Memory B cell (primary cell): ENCODE data around the gene SLC37A1.

ENCODE experiments used
- ATAC-seq: fragments of 150-1000 bp; cut with Tn5 transposase; 2 replicates; pipeline ENCODE4 v1.10.0; 2021; ENCODE audit warnings: low read depth, mild to moderate bottlenecking, moderate library complexity
- DNase-seq, 2 donors: peaks; one replicate each; pipeline ENCODE4 v3.0.0; 2022; ENCODE audit warnings: low spot score in 2 of 2
- H3K27ac Mint-ChIP-seq: one replicate; pipeline ENCODE4 v1.8.0; 2022; ENCODE audit warnings: mild to moderate bottlenecking, moderate library complexity, mixed read lengths
- H3K27me3 Mint-ChIP-seq: one replicate; pipeline ENCODE4 v1.8.0; 2022; ENCODE audit warnings: mixed read lengths
- H3K36me3 Mint-ChIP-seq: one replicate; pipeline ENCODE4 v1.8.0; 2022; ENCODE audit warnings: mild to moderate bottlenecking, mixed read lengths
- H3K4me1 Mint-ChIP-seq: one replicate; pipeline ENCODE4 v1.8.0; 2022; ENCODE audit warnings: mixed read lengths
- H3K4me3 Mint-ChIP-seq: one replicate; pipeline ENCODE4 v1.8.0; 2022; ENCODE audit warnings: mild to moderate bottlenecking, moderate library complexity, mixed read lengths
- H3K9me3 Mint-ChIP-seq: one replicate; pipeline ENCODE4 v1.8.0; 2022; ENCODE audit warnings: mixed read lengths

The SLC37A1 gene

DNA sequence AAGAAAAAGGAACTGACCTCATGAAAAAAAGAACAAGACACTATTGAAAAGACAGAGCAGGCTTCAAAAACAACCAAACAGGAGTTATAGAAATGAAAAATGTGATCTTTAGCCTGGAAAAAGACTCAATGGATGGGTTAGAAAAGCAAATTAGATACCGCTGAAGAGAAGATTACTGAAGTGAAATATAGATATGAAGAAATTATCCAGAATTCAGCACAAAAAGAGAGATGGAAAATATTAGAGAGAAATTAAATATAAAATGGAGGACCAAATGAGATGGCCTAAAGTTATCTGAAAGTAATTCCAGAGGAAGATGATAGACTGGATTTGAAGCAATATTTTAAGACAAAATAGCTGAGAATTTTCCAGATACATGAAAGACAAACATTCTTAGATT is 63.0 kb downstream of the SLC37A1 start:
- no peak for ATAC-seq
- Mint-ChIP-seq H3K4me1 (peaks cover 1% of the 10 kb centered on the region), H3K4me3 (no peak overlapping the region), H3K36me3 (peaks cover 50% of the 10 kb centered on the region), H3K9me3 (peaks cover 7% of the 10 kb centered on the region), H3K27me3 (no peaks in the 10 kb centered on the region), H3K27ac (no peak overlapping the region)
- no peak for DNase-seq

DNA sequence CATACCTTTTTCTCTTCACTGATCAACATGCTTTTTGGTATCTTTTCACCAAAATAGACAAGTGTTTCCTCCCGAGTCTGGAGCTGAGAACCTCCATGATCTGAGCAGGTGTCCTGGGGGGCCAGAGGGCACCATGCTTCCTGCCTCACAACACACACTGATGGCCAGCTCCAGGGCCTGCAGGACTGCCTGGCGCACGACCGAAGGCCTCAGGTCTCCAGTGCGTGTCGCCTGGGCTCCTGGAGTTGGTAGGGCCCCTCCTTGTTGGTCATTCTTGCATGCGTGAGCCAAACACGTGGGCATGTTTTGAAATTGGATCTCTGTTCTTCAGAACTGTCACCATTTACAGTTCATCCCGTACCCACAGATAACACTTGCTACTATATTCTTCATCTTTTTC is 64.4 kb downstream of the SLC37A1 start:
- Mint-ChIP-seq H3K36me3 (peaks cover 42% of the 10 kb centered on the region), H3K27ac (no peak overlapping the region), H3K4me1 (no peaks in the 10 kb centered on the region), H3K9me3 (peaks cover 7% of the 10 kb centered on the region), H3K27me3 (no peaks in the 10 kb centered on the region), H3K4me3 (no peak overlapping the region)
- ATAC-seq (no peak), DNase-seq (no peak)

DNA sequence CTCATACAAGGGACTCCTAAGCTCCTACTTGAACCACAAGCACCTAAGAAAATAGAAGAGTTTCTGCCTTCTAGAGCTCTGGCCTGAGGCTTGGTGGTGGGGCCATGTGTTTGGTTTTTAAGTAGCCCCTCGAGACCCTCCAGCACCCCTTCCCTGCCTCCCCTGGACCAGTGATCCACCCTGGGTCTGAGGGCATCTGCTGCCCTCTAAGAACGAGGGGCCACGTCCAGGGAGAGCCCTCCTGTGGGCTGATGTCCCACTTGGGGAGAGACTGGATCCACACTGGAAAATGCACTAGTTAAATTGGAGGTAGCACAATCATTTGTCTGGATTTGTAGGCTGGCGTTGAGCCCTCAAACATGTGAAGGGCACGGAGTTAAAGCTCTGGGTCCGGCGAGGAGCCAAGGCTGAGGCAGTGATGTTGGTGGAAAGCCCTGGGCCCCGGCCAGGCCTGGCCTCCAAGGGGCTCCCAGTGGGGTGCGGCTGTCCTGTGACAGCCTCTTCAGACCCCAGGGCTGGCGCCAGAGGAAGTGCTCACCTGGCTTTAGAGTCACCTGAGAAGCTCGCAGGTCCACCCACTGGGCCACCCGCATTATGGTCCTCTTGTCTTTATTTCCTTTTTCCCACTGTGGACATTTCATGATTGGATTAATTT is 65.2 kb downstream of the SLC37A1 start:
- DNase-seq (no peak), ATAC-seq (no peak)
- peaks cover 7% of the 10 kb centered on the region for H3K9me3 Mint-ChIP-seq
- H3K4me1 Mint-ChIP-seq = no peaks in the 10 kb centered on the region
- no peak overlapping the region for H3K27ac Mint-ChIP-seq
- H3K4me3 Mint-ChIP-seq = no peak overlapping the region
- peaks cover 37% of the 10 kb centered on the region for H3K36me3 Mint-ChIP-seq
- H3K27me3 Mint-ChIP-seq = no peaks in the 10 kb centered on the region

- H3K4me3 Mint-ChIP-seq = no peak overlapping the region
- H3K9me3 Mint-ChIP-seq = peaks cover 7% of the 10 kb centered on the region
- ATAC-seq (no peak), DNase-seq (no peak)
- no peak overlapping the region for H3K27ac Mint-ChIP-seq
- H3K27me3 Mint-ChIP-seq = no peaks in the 10 kb centered on the region
- no peaks in the 10 kb centered on the region for H3K4me1 Mint-ChIP-seq
- H3K36me3 Mint-ChIP-seq = peaks cover 32% of the 10 kb centered on the region
These were observed 65.9 kb downstream of the SLC37A1 start for GRCh38 chr21:42579456-42580075.

DNA sequence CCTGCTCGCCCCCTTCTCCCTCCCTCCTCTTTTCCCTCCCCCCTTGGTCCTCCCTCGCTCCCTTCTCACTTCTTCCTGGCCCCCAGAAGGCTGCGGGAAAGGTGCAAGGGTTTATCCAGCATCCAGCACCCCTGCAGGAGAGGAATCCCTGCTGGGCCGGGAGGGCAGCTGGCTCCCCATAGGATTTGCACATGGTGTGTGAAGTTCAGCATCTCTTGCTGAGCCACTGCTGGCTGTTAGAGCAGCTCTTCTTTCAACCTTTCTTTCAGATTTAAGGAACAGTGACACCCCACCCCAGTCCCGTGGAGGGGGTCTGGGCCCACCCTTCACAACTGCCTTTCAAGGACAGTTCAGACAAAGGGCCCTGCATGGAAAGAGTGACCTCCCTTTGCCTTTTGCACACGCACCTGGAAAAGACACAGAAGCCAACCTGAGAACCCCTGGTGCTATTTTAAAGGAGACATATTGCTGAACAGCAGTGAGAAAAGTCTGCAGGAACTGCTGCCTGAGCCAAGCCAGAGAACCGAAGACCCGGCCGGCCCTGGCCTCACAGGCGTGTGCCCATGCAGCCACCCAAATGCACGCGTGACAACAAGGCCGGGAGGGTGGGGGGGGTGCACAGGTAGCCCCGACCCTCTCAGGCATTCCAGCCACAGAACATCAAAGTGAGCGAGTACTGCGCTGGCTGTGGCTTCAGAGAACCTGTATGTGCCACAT is 66.6 kb downstream of the SLC37A1 start:
- peaks cover 26% of the 10 kb centered on the region for H3K36me3 Mint-ChIP-seq
- H3K27ac Mint-ChIP-seq = no peak overlapping the region
- H3K4me1 Mint-ChIP-seq = no peaks in the 10 kb centered on the region
- peaks cover 7% of the 10 kb centered on the region for H3K9me3 Mint-ChIP-seq
- DNase-seq = no peak
- H3K4me3 Mint-ChIP-seq = no peak overlapping the region
- no peaks in the 10 kb centered on the region for H3K27me3 Mint-ChIP-seq
- ATAC-seq = no peak

DNA sequence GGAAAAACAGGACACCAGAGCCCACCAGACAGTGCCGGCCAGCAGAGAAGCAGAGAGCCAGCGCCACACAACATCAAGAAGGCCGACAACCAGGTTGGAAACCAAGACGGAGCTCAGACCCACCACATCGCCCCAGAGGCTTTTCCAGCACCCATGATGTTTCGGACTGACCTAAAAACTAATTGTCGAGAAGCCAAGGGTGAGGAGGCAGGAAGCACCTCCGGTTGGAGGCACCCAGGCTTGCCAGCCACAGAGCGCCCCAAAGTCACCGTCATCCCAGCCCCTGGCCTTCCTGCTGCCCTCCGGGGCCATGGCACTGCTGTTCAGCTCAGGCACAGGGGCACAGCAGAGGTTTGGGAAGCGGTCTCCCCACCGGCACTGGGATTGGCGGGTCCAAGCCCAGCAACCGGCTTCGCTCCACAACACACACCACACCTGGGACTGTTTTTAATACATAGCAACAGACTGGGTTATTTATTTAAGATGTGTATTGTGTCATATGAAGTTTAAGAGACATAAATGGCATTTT is 67.2 kb downstream of the SLC37A1 start:
- Mint-ChIP-seq H3K36me3 (peaks cover 20% of the 10 kb centered on the region), H3K4me3 (no peak overlapping the region), H3K9me3 (peaks cover 6% of the 10 kb centered on the region), H3K27ac (no peak overlapping the region), H3K4me1 (no peaks in the 10 kb centered on the region), H3K27me3 (no peaks in the 10 kb centered on the region)
- ATAC-seq = no peak
- DNase-seq = no peak

GRCh38 chr21:42581336-42581992 is 67.8 kb downstream of the SLC37A1 start:
- Mint-ChIP-seq H3K27me3 (no peaks in the 10 kb centered on the region), H3K9me3 (peaks cover 4% of the 10 kb centered on the region), H3K36me3 (peaks cover 15% of the 10 kb centered on the region), H3K4me3 (no peak overlapping the region), H3K27ac (no peak overlapping the region), H3K4me1 (no peaks in the 10 kb centered on the region)
- DNase-seq (no peak), ATAC-seq (no peak)

DNA sequence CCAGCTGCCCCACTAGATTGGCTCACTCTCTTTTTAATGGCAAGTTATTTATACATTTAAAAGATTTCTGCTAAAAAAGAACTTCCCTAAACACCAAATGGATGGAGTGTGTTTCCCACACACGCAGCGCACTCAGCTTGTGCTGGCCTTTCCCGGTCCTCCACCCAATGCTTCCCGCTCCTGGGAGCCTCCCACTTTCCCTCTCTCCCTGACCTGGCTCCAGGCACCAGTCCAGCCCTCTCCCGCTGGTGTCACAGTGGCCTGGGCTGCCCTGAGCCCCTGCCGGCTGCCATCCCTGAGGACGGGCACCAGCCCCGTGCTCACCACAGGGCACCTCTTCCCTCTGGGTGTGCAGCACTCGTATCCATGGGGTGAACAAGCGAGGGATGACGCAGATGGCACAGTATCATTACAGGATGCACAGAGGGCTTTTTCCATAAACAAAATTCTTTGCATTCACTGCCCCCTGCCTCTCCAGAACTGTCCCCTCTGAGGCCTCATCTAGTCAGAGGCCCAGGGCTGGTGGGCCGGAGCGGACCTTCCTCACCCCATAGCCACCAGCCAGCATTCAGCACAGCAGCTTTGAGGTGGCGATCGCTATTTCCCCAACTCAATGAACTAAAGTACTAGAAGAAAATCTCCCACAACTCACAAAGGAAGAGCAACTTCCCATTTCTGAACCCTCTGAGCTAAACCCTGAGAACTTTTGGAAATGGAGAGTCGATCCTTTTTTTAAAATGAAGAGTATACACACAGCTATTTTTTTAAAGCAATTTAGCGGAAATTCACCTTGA is 68.5 kb downstream of the SLC37A1 start:
- Mint-ChIP-seq H3K27me3 (no peaks in the 10 kb centered on the region), H3K36me3 (peaks cover 10% of the 10 kb centered on the region), H3K9me3 (no peaks in the 10 kb centered on the region), H3K4me3 (no peak overlapping the region), H3K4me1 (peaks cover 2% of the 10 kb centered on the region), H3K27ac (no peak overlapping the region)
- DNase-seq (no peak), ATAC-seq (no peak)

GRCh38 chr21:42582787-42583476 is 69.3 kb downstream of the SLC37A1 start:
- no peak overlapping the region for H3K4me3 Mint-ChIP-seq
- ATAC-seq (no peak), DNase-seq (no peak)
- H3K36me3 Mint-ChIP-seq = peaks cover 3% of the 10 kb centered on the region
- no peaks in the 10 kb centered on the region for H3K27me3 Mint-ChIP-seq
- H3K27ac Mint-ChIP-seq = no peak overlapping the region
- H3K4me1 Mint-ChIP-seq = peaks cover 2% of the 10 kb centered on the region
- no peaks in the 10 kb centered on the region for H3K9me3 Mint-ChIP-seq

DNA sequence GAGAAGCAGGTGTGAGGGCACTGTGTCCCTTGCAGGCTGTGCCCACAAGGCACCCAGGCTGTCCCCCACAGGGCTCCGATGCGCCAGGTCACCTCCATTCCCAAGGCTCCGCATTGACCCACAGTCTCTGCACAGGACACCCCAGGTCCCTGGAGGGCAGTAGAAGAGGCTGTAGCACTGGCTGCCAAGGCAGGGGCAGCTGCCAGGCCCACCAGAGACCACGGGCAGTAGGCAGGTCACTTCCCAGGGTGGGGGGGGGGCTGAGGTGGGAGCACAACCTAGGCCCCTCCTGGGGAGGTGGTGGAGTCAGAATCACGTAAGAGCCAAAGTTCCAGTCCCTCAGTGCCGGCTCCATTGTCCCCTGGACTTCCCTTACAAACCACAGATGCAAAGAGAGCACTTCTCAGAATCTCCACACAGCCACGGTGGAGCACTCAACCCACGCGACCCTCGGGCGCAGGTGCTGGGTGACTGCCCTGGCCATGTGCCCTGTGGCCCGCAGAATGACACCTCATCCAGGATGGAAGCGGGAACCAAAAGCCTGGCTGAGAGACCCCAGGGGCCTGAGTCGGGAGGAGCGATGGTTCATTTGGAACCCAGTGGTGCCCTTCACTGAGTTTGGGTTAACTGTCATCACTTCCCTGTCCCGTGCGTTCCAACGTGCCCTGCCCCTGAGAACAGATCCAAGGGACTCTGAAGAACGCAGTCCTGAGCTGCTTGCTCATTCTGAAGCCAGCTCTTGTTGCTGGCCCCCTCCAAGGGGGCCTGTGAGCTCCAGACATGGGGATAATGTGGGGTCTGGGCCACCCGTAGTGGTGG is 70.0 kb downstream of the SLC37A1 start:
- Mint-ChIP-seq H3K4me3 (no peak overlapping the region), H3K36me3 (no peaks in the 10 kb centered on the region), H3K27ac (no peak overlapping the region), H3K4me1 (peaks cover 2% of the 10 kb centered on the region), H3K9me3 (no peaks in the 10 kb centered on the region), H3K27me3 (no peaks in the 10 kb centered on the region)
- ATAC-seq (no peak), DNase-seq (no peak)

- Mint-ChIP-seq H3K27ac (no peak overlapping the region), H3K27me3 (no peaks in the 10 kb centered on the region), H3K4me1 (peaks cover 2% of the 10 kb centered on the region), H3K36me3 (no peaks in the 10 kb centered on the region), H3K9me3 (no peaks in the 10 kb centered on the region), H3K4me3 (no peak overlapping the region)
- ATAC-seq = no peak
- DNase-seq = no peak
These were observed 70.6 kb downstream of the SLC37A1 start for GRCh38 chr21:42584296-42584641.

DNA sequence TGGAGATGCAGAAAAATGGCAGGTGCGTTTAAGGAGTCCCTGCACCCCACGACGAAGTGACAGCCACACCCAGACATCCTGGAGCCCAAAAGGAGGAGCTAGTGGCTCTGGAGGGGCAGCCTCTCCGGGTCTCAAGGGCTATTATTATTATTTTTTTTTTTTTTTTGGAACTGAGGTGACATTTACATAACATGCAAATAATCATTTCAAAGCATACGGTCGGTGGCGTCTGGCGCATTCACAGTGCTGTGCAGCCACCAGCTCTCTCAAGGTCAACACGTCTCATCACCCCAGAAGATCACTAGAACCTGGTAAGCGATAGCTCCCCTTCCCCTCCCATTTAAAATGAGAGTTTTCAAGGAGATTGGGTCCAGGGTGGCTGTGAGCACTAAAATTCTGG is 72.2 kb downstream of the SLC37A1 start:
- Mint-ChIP-seq H3K36me3 (no peaks in the 10 kb centered on the region), H3K9me3 (no peaks in the 10 kb centered on the region), H3K4me3 (no peak overlapping the region), H3K27me3 (no peaks in the 10 kb centered on the region), H3K27ac (no peak overlapping the region), H3K4me1 (peaks cover 2% of the 10 kb centered on the region)
- DNase-seq (no peak), ATAC-seq (no peak)
